Stimulated activated CD4-positive, alpha-beta T cell treated with anti-CD3 and anti-CD28 coated beads, TNF-alpha, amount 100 ng/mL, for 4 hours (primary cell): Measurements from ENCODE around the gene TANK.
A peak's percentile ranks its signal among the peaks of the same experiment; 100 is the strongest.
"Not testable (repeated sequence)": the region's sequence is repeated elsewhere in the genome, so short reads cannot be mapped to it uniquely, and the experiment has no call there.

Experiments
- DNase-seq, 3 experiments: peaks; one replicate each; pipeline ENCODE4 v3.0.0-alpha.2; 2020; ENCODE audit warnings: low read depth in 3 of 3

TANK gene

DNA sequence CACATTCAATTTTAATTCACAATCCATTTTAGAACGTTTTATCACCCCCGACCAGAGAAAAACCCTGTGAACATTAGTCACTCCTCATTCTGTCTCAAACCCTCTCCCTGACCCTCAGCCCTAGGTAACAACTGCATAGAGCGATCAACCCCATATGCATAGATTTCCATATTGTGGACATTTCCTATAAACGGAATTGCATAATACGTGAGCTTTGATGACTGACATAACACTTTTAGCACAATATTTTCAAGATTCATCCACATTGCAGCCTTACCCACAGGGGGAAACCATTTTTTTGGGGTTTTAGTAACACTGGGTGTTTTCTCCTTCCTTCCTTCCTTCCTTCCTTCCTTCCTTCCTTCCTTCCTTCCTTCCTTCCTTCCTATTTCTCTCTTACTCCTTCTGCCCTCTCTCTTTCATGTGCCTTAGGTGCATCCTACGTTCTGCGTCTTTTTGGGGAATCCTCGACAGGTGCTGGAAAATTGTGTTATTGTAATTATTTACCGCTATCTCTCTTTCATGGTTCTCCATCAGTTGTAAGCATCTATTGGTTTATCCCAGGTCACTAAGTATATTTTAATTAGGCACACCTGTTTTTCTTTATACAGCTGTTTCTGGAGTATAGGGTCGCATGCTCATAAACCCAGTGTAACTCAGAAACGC, 118.5 kb downstream of the TANK start:
- not testable (repeated sequence) for DNase-seq

DNA sequence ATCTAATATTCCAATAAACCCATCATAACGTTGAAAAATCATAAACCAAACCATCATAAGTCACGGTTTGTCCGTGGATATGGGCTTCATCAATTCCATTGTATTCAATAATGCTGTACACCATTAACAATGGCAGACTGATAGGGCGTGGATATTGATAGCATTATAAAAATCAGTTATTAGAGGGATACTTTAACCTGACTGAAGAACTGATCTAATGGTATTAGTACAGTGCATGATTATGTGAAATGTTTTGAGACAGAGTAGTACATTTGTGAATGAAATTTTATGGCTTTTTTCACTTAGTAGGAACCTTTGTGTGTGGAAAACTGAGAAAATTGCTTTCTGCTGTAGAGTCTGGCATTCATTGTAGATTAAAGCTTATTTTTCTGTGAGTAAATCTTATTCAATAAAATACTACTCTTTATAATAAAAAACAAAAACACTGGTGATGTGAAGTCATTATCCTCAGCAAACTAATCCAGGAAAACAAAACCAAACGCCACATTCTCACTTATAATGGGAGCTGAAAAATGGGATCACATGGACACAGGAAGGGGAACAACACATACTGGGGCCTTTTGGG, 119.1 kb downstream of the TANK start:
- not testable (repeated sequence) for DNase-seq

GRCh38 chr2:161280906-161281323, 120.7 kb downstream of the TANK start:
- DNase-seq: peak in 1 of 3 experiments; percentile 15

DNA sequence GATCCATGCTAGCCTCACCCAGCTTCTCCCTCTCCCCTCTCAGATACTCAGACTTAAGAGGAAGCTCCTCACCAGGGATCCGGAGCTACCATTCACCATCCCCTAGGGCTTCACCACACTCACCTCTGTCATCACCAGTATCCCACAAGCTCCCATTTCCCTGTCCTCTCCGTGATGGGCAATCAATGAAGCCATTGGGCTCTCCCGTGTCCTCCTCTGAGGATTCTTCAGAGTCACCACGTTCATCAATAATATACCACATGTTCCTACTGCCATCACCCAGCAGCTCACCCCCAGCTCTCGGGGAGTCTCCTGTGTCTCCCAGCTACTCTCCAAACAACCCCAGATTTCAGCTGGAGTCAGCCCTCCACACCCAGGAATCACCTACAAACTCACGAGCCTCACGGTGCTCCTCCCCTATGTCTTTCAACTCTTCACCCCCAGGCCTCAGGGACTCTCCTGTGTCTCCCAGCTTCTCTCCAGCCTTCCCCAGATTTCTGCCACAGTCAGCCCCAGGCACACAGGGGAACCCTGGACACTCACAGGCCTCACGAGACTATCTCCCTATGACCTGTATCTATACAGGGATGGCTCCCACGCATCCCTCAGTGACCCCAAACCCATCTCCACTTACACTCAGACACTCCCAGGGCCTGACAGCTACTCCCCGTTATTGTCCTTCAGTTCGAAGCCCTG, 121.5 kb downstream of the TANK start:
- DNase-seq: not testable (repeated sequence)

DNA sequence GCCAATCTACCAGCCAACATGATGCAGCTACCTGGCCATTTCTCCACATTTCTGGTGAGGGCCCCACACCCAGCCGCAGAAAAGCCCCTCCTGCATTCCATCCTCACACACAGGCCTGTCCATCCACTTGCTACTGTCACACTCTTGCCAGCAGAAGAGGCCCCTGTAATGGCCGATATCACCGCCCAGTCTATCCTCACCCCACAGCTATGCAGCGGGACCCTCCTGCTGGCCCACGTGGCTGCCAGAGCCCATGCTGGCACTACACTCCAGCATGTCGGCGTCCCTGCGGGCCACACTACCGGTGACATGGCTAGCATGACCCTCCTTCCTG, 122.0 kb downstream of the TANK start:
- DNase-seq: not testable (repeated sequence)

- no peak for DNase-seq
Observed at GRCh38 chr2:161283926-161284325, 123.7 kb downstream of the TANK start.
